ENCODE results near the gene FCN1.

DNA sequence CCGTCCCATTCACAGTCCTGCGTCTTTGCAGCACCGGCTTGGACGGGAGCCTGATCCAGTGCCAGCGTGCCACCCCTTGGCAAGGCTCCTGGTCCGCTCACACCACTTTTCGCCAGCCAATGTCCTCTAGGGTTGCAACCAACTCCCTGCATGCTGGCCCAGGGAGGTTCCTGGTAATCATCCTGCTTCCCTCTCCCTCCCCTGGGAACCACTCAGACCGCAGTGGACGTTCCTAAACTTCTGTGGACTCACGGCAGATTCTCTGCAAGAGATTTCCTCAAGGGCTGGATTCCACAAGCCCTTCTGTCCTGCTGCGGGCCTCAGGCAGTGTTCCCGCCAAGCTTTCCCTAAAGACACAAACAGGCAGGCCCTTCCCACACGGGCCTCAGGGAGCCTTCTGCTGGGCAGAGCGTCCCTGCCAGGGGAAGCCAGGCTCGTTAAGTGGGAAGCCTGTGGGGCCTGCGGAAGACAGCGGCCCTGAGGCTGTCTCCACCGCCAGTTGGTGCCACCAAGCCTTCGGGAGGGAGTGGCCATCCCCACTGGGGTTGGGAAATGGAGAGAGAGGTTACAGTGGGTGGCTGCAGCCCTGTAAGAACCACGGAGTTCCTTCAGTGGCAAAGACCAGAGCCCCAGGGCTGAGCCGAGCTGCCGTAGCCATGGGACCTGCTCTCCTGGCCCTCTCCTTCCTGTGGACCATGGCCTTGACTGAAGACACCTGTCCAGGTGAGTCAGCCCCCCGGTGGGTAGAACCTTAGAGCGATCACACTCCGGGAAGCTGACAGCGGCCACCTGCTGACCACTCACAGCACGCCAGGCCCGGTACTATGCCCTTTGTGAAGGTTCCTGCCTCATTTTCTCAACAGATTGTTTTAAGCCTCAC is 53.5 kb downstream of the FCN1 start:
- TF ChIP-seq, protein P1, sequence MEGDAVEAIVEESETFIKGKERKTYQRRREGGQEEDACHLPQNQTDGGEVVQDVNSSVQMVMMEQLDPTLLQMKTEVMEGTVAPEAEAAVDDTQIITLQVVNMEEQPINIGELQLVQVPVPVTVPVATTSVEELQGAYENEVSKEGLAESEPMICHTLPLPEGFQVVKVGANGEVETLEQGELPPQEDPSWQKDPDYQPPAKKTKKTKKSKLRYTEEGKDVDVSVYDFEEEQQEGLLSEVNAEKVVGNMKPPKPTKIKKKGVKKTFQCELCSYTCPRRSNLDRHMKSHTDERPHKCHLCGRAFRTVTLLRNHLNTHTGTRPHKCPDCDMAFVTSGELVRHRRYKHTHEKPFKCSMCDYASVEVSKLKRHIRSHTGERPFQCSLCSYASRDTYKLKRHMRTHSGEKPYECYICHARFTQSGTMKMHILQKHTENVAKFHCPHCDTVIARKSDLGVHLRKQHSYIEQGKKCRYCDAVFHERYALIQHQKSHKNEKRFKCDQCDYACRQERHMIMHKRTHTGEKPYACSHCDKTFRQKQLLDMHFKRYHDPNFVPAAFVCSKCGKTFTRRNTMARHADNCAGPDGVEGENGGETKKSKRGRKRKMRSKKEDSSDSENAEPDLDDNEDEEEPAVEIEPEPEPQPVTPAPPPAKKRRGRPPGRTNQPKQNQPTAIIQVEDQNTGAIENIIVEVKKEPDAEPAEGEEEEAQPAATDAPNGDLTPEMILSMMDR (IDR thresholded peaks at IDR 0.05; ENCODE audit: low read depth, low read length), result no peak
- TF ChIP-seq MYC (IDR thresholded peaks at IDR 0.05; ENCODE audit: low read depth, low read length) (no peak), POLR2A (IDR thresholded peaks at IDR 0.05; ENCODE audit: extremely low read depth, insufficient read length) (no peak)
- TF ChIP-seq, protein P2, sequence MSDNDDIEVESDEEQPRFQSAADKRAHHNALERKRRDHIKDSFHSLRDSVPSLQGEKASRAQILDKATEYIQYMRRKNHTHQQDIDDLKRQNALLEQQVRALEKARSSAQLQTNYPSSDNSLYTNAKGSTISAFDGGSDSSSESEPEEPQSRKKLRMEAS (IDR thresholded peaks at IDR 0.05; ENCODE audit: low read depth, low read length), result no peak

Data from NB4 (cell line).